CD14-positive monocyte (primary cell): Measurements from ENCODE around the gene PCBP1. TPM values are rescaled to one million over a fixed set of nuclear protein-coding genes. Genes with fewer than 3 reads are reported as not detected.

Source experiments
- DNase-seq, 3 donors: peaks; one replicate each; pipeline ENCODE4 v3.0.0-alpha.2; 2011 to 2022
- H2AFZ ChIP-seq: 2 replicates; pipeline ENCODE4 v1.6.0; 2012; ENCODE audit warnings: mild to moderate bottlenecking, low read depth, low read length, inconsistent platforms; ENCODE audit not compliant: insufficient read depth, poor library complexity, severe bottlenecking
- H3K27ac ChIP-seq, 2 donors: 1 replicate in 1 of 2; 2 replicates in 1 of 2; pipeline ENCODE4 v1.5.1; 2012 to 2013; ENCODE audit warnings: low read length in 2 of 2, control low read depth in 1 of 2, inconsistent platforms in 1 of 2, low read depth in 1 of 2, mild to moderate bottlenecking in 1 of 2
- H3K27me3 ChIP-seq, 2 donors: one replicate each; pipeline versions ENCODE4 v1.6.0 to v1.6.1; 2011 to 2013; ENCODE audit warnings: low read length in 2 of 2; ENCODE audit not compliant: control insufficient read depth in 2 of 2, insufficient read depth in 2 of 2
- H3K36me3 ChIP-seq, 2 donors: replicated peaks in 1 of 2; 1 replicate in 1 of 2; 2 replicates in 1 of 2; pipeline versions ENCODE4 v1.5.1 to v1.6.1; 2012 to 2013; ENCODE audit warnings: low read length in 2 of 2, control low read depth in 1 of 2, inconsistent platforms in 1 of 2, mild to moderate bottlenecking in 1 of 2; ENCODE audit not compliant: insufficient read depth in 2 of 2, control insufficient read depth in 1 of 2
- H3K4me1 ChIP-seq, 2 donors: 1 replicate in 1 of 2; 2 replicates in 1 of 2; pipeline versions ENCODE4 v1.5.1 to v1.6.1; 2012 to 2013; ENCODE audit warnings: low read length in 2 of 2, control low read depth in 1 of 2, inconsistent platforms in 1 of 2, mild to moderate bottlenecking in 1 of 2, moderate library complexity in 1 of 2; ENCODE audit not compliant: insufficient read depth in 2 of 2, control insufficient read depth in 1 of 2
- H3K4me2 ChIP-seq: replicated peaks from 2 replicates; pipeline ENCODE3; 2012; ENCODE audit warnings: low read length, moderate library complexity, mild to moderate bottlenecking; ENCODE audit not compliant: poor library complexity, severe bottlenecking; ENCODE audit errors: extremely low read depth
- H3K4me3 ChIP-seq, 3 experiments: fragments of 200-600 bp in 1 of 3; sonication (generic) in 1 of 3; replicated peaks in 1 of 3; 1 replicate in 2 of 3; 2 replicates in 1 of 3; pipeline ENCODE4 v1.5.1; 2011 to 2013; ENCODE audit warnings: low read length in 3 of 3, mild to moderate bottlenecking in 3 of 3, control low read depth in 2 of 3, low read depth in 2 of 3, inconsistent platforms in 1 of 3, moderate library complexity in 1 of 3
- H3K79me2 ChIP-seq: 2 replicates; pipeline ENCODE4 v1.6.0; 2012; ENCODE audit warnings: mild to moderate bottlenecking, control low read depth, inconsistent platforms, low read length, moderate library complexity; ENCODE audit not compliant: insufficient read depth
- H3K9ac ChIP-seq: 2 replicates; pipeline ENCODE4 v1.6.0; 2017; ENCODE audit warnings: low read length, mild to moderate bottlenecking; ENCODE audit not compliant: insufficient read depth, poor library complexity, severe bottlenecking
- H3K9me3 ChIP-seq, 2 donors: replicated peaks in 1 of 2; 1 replicate in 1 of 2; 2 replicates in 1 of 2; pipeline versions ENCODE4 v1.5.1 to v1.6.1; 2012 to 2013; ENCODE audit warnings: low read length in 2 of 2, control low read depth in 1 of 2; ENCODE audit not compliant: control insufficient read depth in 1 of 2, insufficient read depth in 1 of 2
- H4K20me1 ChIP-seq: 2 replicates; pipeline ENCODE4 v1.6.0; 2012; ENCODE audit warnings: mild to moderate bottlenecking, low read length, control low read depth, moderate library complexity; ENCODE audit not compliant: insufficient read depth
- H3K27ac Mint-ChIP-seq, 7 donors: one replicate each; pipeline ENCODE4 v1.8.0; 2020; ENCODE audit warnings: mild to moderate bottlenecking in 7 of 7, mixed read lengths in 7 of 7, moderate library complexity in 6 of 7, inconsistent platforms in 2 of 7
- H3K27me3 Mint-ChIP-seq, 3 donors: one replicate each; pipeline ENCODE4 v1.8.0; 2021 to 2022; ENCODE audit warnings: low read depth in 3 of 3, mild to moderate bottlenecking in 3 of 3, mixed read lengths in 3 of 3, moderate library complexity in 3 of 3, inconsistent platforms in 1 of 3
- H3K36me3 Mint-ChIP-seq, 2 donors: one replicate each; pipeline ENCODE4 v1.8.0; 2020; ENCODE audit warnings: mixed read lengths in 2 of 2, inconsistent platforms in 1 of 2, mild to moderate bottlenecking in 1 of 2
- H3K4me1 Mint-ChIP-seq: one replicate; pipeline ENCODE4 v1.8.0; 2020; ENCODE audit warnings: mild to moderate bottlenecking, mixed read lengths
- H3K4me3 Mint-ChIP-seq, 2 donors: one replicate each; pipeline ENCODE4 v1.8.0; 2020; ENCODE audit warnings: mild to moderate bottlenecking in 2 of 2, mixed read lengths in 2 of 2, moderate library complexity in 1 of 2
- H3K9me3 Mint-ChIP-seq, 7 donors: one replicate each; pipeline ENCODE4 v1.8.0; 2020 to 2022; ENCODE audit warnings: mixed read lengths in 7 of 7, mild to moderate bottlenecking in 6 of 7, moderate library complexity in 6 of 7, inconsistent platforms in 2 of 7
- CTCF ChIP-seq: fragments of 200-600 bp; IDR thresholded peaks from one replicate; pipeline ENCODE4 v1.8.0; 2022; ENCODE audit warnings: antibody characterized with exemption, mild to moderate bottlenecking
- WGBS: methylation state at CpG from one replicate; pipeline ENCODE4 v1.1.5; 2013; ENCODE audit warnings: missing lambda C conversion rate; ENCODE audit not compliant: insufficient coverage; 5-methylcytosine and 5-hydroxymethylcytosine counted together
- intact Hi-C, 2 donors: fragments of 100-400 bp; cut with micrococcal nuclease; formaldehyde crosslinking; loops; one replicate each; pipeline versions ENCODE4 v1.15.0 to v1.15.1; 2023
- polyA plus RNA-seq, 3 donors: library from polyadenylated mRNA; depleted of rRNA in 1 of 3; unstranded in 2 of 3; stranded (reverse) in 1 of 3; fragments of 300-500 nt in 2 of 3; fragments of >200 nt in 1 of 3; fragmentation: Illumina TruSeq in 2 of 3; gene quantifications; 1 replicate in 2 of 3; 2 replicates in 1 of 3; pipeline ENCODE4 v1.2.3, GENCODE V29; 2012 to 2021

The PCBP1 gene
- polyA plus RNA-seq, 3 donors = 178 to 299 (median 194) TPM

DNA sequence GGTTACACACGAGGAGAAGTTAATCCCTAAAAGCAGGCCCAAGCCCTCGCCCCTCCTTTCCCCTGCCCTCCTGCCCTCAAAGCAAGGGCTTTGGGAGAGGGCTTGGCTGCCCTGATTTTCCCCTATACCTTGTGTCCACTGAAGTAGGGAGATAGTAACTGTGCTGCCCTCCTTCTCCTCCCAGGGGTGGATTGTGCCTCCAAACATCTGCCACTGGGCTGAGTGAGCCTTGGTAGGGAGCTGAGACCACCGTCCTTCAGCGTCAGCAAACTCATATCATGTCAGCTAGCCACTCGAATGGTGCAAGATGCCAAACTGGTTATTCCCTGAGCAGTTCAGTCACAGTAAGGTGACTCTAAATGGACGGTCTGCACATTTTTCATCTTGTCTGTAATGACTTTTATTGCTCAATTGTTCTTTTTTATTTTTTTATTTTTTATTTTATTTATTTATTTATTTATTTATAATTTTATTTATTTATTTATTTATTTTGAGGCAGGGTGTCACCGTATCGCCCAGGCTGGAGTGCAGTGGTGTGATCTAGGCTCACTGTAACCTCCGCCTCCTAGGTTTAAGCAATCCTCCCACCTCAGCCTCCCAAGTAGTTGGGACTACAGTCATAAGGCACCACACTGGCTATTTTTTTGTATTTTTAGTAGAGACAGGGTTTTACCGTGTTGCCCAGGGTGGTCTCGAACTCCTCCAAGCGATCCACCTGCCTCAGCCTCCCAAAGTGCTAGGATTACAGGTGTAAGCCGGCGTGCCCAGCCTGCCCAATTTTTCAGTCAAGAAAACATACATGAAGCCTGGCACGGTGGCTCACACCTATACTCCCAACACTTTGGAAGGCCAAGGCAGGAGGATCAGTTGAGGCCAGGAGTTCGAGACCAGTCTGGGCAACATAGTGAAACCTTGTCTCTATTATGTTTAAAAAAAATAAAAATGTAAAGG lies 8.7 kb downstream of the PCBP1 start:
- Histone ChIP-seq H3K9me3 (no peaks in the 10 kb centered on the region), H2AFZ (peak overlapping the region; percentile 86), H3K79me2 (peaks cover 33% of the 10 kb centered on the region), H3K4me2 (peak overlapping the region; percentile 77), H4K20me1 (no peaks in the 10 kb centered on the region), H3K27me3 (no peaks in the 10 kb centered on the region), H3K36me3 (no peaks in the 10 kb centered on the region), H3K4me3 (peak overlapping the region; percentile 25 to 63 (median 32)), H3K4me1 (peaks cover 41 to 44% of the 10 kb centered on the region in 2 donors), H3K9ac (peak overlapping the region; percentile 74), H3K27ac (peak overlapping the region; percentile 92 to 98)
- intact Hi-C loops = loop anchor here in 1 of 2 donors (2.0 kb wide), 1 partner anchor 45 kb away; no protein-coding TSS in a partner anchor
- peaks cover 2 to 6% of the 10 kb centered on the region in 2 donors for H3K36me3 Mint-ChIP-seq
- peaks cover 0 to 2% (median 0%) of the 10 kb centered on the region in 7 donors for H3K9me3 Mint-ChIP-seq
- H3K27ac Mint-ChIP-seq = peak overlapping the region; percentile 93 to 98 (median 96)
- H3K27me3 Mint-ChIP-seq = peaks cover 0 to 6% (median under 1%) of the 10 kb centered on the region in 3 donors
- peaks cover 40% of the 10 kb centered on the region for H3K4me1 Mint-ChIP-seq
- no peak for TF ChIP-seq CTCF
- DNase-seq = no peak
- 93% methylated on average over 5 of the region's 16 CpGs for WGBS
- peak overlapping the region; percentile 40 to 76 for H3K4me3 Mint-ChIP-seq

DNA sequence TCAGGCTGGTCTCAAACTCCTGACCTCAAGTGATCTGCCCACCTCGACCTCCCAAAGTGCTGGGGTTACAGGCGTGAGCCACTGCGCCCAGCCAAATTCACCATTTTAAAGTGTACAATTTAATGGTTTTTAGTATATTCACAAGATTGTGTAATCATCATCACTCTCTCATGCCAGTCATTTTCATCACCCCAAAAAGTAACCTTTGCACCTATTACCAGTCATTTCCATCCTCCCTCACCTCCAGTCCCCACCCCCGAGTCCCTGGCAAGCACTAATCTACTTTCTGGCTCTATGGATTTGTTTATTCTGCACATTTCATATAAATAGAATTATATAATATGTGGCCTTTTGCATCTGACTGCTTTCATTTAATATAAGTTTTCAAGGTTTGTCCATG lies 10.8 kb downstream of the PCBP1 start:
- Histone ChIP-seq H3K4me3 (no peak overlapping the region), H3K27ac (no peak overlapping the region), H4K20me1 (no peaks in the 10 kb centered on the region), H3K27me3 (no peaks in the 10 kb centered on the region), H3K9me3 (no peaks in the 10 kb centered on the region), H3K4me2 (no peak overlapping the region), H3K79me2 (peaks cover 13% of the 10 kb centered on the region), H2AFZ (no peak overlapping the region), H3K4me1 (peaks cover 36 to 39% of the 10 kb centered on the region in 2 donors), H3K9ac (no peak overlapping the region), H3K36me3 (no peaks in the 10 kb centered on the region)
- intact Hi-C loops = no loop called here
- Mint-ChIP-seq H3K4me1 (peaks cover 30% of the 10 kb centered on the region), H3K4me3 (no peak overlapping the region), H3K27ac (peak overlapping the region in 1 of 7 donors; percentile 37), H3K27me3 (peaks cover 0 to 6% (median 2%) of the 10 kb centered on the region in 3 donors), H3K9me3 (peaks cover 0 to 2% (median 0%) of the 10 kb centered on the region in 7 donors), H3K36me3 (peaks cover 2 to 6% of the 10 kb centered on the region in 2 donors)
- no peak for DNase-seq
- TF ChIP-seq CTCF = no peak
- 100% methylated on average over 1 of the region's 4 CpGs for WGBS
